GM19025 (cell line): ENCODE measurements around the gene CISH.

Experiments
- ATAC-seq: cut with Tn5 transposase; IDR thresholded peaks from one replicate; pipeline ENCODE4 v1.9.1; 2021; ENCODE audit warnings: mild to moderate bottlenecking, low read depth, moderate library complexity; ENCODE audit not compliant: unreplicated experiment

The CISH gene

DNA sequence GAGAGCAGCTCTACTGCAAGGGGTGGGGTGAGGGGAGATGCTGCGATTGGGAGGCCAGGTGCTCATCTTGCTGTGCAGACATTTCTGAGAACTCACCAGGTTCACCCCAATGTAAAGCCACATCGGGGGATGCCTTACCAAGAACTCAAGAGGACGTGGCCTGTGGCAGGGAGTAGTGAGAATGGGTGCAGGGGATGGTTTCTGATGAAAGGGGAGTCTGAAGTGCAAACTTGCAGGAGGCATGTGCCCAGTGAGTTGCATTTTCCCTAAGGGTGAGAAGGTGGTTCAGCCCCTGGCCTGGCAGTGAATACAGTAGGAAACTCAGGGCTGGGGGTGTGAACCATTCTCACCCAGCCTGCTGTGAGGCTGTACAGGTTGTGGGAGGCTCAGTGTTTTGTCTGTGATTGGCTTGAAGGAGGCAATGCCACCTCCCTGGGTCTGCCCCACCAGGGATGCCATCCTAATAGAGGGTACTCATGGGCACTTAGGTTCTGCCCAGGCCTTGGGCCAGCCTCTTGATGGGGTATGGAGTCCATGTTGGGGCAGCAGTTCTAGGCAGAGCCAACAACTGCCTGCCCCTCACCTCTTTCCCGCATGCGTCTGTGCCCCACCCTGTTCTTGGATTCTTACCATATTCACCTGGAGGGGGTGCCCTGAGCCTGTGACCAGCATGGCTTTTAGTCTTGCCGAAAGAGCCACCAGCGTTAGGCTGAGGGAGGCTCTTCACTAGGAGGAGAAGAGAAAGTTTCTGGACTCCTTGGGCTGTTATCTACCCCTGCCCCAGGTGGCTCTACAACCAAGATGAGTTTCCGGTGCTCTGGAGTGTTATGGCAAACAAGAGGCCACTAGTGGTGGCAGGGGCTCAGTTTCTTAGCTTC, 37.8 kb downstream of the CISH start:
- ATAC-seq, result no peak

DNA sequence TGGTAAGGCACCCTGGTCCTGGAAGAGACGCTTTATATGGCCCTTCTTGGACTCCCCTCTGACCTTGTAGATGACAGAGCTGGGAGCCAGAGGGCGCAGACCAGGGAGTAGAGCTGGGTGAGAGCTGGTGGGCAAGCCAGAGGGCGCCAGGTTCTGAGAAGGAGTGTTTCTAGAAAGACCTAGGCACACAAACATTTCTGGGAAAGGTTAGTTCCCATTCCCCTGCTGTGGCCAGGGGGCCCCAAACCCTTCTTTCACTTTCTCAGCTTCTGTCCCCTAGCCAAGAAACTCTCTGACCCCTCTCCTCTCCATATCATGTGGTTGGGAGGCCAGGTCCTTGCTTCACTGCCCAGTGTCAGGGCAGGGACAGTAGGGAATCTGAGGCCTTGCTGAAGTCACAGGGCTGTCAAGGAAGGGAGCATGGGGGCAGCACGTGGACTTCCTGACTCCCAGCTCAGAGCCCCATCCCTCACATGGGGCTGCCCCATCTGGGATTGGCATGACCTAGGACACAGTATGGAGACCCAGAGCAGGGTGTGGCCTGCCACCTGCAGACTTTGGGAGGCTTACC, 38.7 kb downstream of the CISH start:
- no peak for ATAC-seq

DNA sequence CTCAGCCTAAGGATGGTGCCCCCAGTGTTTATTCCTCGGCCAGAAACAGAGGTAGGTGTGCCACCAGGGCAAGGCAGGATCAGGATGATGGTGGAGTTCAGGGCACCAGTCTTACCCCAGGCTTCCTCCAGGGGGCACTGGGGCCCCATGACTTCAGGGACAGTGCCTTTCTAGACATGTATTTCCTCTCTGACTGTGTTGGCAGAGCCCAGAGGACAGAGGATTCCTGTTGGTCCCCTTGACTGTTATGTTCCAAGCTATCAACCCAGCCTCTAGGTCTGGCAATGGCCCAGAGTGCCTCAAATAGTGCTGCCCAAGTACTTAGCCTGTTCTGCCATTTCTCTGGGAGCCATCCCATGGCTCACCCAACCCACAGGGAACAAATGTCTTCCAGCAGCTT, 39.4 kb downstream of the CISH start:
- ATAC-seq, result no peak

DNA sequence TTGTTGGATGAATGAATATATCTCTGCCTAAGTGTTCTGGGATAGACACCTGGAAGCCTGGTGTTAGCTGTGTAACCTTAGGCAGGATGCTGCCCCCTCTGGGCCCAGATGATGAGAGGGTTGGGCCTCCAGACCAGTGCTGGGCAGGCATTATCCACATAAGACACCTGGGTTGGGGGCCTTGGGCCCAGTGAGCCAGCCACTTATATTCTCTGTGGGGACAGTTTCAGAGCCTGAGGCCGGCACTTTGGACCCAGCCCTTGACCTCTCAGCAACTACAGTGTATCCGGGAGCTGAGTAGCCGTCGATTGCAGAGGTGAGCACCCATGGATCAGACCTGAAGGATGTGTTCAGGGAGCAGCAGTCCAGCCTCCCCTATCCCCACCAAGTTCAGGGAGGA, 40.1 kb downstream of the CISH start:
- no peak for ATAC-seq

DNA sequence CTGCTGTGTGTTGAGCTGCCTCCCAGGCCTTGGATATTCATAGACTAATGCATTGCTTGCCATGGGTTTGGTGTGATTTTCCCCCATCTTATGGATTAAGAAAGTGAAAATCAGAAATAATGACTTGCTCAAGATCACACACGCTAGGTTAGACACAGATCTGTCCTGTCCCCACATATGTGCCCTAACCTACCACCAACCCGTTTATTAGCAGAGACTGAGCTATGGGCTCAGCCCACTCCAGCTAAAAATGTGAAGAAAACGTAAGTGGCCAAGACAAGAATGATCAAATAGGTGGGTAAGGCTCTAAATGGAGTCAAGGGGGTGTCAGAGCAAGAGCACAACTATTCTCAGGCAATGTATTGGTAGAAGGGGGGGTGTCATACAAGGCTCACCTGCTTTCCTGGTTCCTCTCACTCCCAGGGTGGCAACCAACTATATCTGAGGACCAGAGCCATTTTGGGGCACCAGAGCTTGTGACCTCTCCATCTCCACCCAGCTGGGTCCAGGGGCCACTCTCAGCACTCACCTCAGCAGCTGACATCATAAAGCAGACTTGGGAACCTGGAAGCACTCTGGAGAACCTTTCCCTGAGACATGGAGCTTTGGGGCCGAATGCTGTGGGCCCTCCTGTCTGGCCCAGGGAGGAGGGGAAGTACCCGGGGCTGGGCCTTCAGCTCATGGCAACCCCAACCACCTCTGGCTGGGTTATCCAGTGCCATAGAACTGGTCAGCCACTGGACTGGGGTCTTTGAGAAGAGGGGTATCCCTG, 40.9 kb downstream of the CISH start:
- no peak for ATAC-seq

DNA sequence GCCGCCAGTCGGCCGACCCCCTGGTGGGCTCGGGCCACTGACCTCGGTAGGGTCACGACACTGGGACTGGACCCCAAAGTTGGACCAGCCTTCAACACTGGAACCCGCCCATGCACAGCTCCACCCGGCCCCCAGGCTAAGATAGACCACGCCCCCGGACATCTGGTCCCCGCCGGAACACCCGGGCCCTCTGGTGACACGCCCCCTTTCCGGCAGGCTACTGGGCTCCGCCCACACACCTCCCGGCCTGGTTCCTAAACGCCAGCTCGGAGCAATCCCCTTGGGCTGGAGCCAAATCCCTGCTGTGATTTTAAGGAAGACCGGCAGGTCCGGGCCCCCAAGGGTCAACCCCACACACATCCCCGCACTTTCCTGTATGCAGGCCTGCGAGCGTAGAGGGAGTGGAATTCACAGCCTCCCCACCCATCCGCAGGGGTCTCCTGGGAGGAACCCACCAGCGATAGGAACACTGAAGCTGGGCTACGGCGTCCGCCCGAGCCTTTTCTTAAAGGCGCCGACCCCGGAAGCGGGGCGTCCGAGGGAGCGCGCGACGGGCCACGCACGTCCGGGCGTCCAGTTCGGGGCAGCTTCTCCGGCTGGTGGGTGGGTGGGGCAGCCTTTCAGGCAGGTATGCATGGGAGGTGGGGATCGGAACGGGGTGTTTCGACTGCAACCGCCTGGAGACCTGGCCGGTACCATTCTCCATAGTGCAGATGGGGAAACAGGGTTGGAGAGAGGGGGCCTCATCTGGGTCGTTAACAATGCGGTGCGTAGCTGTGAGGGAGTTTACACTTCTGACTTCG, 42.4 kb downstream of the CISH start, which contains the start of gene HEMK1:
TSS of gene HEMK1 (plus strand) at position 576 of the 803 bp plus-strand sequence. CDS start 1,583 bp downstream, outside the sequence.
- ATAC-seq, result peak; percentile 50

DNA sequence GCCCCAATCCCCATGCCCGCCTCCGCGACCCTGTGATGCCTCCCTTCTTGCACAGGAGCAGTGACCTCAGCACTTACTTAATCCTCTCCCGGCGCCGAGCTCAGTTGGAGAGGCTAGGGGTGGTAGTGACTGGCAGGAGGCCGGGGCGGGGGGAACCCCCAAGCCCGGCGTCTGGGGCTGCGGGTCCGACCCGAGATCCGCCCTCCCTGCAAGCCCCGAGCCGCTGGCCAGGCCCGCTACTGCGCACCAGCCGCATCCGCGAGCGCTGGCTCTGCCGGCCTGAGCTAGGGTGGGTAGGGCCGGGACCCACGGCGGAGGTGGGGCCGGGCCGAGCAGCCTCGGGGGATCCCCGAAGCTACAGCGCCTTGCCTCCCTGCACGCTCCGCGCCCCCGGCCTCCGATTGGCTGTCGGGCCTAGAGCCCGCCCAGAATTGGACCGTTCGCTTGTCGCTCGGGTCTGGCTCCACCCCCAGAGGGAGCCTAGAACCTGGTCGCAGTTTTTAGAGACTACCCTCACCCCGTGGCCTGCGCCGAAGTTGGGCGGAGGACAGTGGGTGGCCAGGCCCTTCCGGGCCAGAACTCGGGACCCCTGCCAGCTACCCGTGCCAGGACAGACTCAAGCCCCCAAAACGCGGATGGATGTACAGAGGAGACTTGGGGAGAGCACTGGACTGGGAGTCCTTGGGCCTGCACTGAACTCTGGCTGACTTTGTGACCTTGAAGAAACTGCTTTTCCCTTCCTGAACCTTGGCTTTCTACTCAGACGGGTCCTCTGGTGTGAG, 44.0 kb downstream of the CISH start, which contains the start of gene C3orf18:
TSS of gene C3orf18 (minus strand) at position 362 of the 782 bp plus-strand sequence. CDS start 2,048 bp downstream, outside the sequence.
- peak; percentile 82 for ATAC-seq

DNA sequence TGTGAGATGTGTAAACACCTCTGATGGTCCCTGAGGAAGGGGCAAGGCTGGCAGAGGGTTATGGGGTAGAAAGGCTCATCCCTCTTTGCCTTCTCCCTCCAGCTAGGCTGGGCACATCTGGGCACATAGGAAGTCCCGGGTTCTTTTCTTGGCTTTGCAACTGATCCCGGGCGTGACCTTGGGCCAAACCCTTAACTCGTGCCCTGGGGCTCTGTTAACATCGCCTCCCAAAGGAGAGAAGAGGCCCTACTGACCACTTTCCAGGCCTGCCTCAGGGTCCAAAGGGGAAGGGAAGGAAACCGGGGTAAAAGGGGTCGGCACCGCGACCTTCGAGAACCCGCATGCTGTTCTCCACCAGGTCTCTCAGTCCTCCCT, 44.6 kb downstream of the CISH start:
- ATAC-seq, result no peak

DNA sequence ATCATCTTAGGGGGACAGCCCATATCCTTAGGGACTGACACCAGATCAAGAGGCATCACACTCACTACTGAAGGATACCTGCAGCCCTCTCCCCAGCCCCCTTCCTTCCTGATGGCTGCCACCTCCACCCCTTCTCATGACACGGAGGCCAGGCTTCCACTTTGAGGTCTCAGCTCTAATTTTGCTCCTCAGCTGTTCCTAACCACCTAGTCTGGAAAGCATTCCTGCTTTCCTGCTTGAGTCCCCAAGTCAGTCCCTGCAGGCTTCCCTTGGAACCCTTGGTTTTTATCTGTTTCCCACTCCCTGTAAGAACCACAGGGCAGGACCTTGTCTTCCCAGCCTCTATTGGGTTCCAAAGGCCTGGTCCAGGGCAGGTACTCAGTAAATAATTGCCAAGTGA, 47.3 kb downstream of the CISH start:
- no peak for ATAC-seq

DNA sequence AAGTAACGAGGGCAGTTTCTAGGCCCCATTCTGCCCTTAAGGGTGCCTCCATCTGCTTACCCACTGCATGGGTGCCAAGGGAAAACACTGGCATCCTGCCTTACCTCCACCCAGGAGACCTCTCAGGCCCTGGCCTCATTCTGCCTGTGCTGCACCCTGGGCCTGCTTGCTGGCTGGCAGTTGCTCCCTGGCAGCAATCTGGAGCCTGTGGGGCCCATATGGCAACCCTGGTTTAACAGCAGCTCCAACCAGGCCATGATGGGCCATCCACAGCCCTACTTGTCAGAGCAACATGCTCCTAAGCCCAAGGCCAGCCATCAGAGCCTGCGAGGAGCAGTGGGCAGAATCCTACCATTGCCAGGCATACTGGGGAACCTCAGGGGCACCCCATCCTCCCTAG, 47.7 kb downstream of the CISH start:
- no peak for ATAC-seq

DNA sequence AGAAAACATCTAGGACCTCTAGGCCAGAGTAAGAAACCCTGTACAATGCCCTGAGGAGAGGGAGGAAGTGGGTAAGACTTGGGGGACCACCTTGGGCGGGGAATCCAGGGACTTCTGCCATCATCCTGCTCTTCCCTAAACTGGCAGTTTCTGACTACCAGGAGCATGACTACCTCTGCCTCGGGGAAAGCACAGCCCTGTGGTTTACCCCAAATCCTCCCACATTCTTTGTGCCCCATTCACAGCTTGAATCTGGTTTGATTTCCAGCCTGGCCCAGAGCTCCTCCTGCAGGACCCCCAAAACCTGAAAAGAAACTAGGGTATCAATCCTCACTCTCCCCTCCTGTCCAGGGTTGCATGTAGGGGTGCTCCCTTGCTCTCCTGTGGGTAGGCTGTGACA, 48.7 kb downstream of the CISH start:
- no peak for ATAC-seq

DNA sequence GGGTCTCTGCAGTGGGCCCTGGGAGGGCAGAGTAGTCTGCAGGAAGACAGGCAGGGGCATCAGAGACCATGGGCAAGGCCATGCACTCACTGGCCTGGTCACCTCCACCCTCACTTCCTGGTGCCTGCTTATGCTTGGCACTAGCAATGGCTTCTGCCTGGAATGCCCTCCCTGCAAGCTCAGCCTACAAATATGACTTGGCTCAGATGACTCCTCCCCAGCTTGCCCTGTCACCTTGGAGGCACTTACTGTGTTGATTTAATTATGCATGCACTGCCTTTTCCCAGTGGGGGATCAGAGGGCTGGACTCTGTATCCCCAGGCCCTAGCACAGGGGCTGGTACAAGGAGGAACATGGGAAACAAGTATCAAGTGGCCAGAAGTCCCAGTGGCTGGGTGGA, 51.9 kb downstream of the CISH start:
- ATAC-seq, result no peak

DNA sequence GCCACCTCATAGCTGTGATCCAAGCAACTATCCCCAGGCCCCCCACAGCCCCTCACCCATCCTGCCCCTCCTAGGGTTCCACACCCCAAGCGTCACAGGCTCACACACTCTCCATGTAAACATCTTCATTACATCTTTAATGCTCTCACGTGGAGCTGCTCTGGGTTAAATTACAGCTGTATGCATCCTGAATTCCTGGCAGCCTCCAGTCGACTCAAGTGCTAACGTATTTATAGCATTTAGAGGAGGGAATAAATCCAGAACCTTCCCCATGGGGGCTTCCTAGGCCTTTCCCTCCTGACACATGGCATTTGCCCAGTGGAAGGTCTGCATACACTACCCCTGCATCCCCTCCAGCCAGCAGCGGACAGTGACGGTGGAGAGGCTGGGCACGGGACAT, 53.7 kb downstream of the CISH start:
- no peak for ATAC-seq

DNA sequence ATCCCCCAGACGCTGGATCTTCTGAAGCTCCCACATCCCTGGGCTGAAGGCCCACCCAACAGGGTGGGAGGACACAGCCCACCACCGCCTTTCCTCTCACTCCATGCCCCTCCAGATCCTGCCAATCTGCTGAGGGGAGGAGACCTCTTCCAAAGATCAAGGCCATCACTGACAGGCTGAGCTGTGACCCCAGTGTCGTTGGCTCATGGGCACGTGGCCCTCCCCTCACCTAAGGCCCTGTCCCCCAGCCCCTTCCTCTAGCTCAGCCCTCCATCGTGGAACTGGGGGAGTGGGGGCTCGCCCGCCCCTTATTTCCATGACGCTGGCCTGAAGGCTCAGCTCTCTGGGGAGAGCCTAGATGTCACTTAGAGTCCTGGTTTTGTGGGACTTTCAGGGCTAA, 54.5 kb downstream of the CISH start:
- no peak for ATAC-seq
